Measurements from ENCODE around the gene ERC1.
"Not testable (repeated sequence)": the region's sequence is repeated elsewhere in the genome, so short reads cannot be mapped to it uniquely, and the experiment has no call there.

The ERC1 gene

GRCh38 chr12:1324910-1325309 lies 333.9 kb downstream of the ERC1 start:
- no peak for DNase-seq (ENCODE audit: low read depth)

DNA sequence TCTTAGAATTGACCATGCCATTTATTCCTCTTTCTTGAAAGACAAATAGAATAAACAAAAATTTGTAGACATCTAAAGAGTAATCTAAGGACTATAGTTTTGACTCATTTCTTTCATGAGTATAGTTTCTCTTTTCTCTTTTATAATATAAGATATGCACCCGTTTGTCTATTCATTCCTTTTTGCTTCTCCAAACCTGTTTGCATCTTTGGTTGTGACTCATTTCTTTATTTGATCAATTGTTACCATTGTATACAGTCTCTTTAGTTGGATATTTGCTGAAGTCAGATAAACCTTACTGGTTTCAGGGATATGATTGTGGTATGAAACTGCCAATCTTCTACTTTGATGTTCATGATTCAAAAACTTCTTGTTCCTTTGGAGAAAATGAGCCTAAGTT lies 334.6 kb downstream of the ERC1 start:
- DNase-seq (ENCODE audit: low read depth), result no peak

GRCh38 chr12:1326258-1326657 lies 335.2 kb downstream of the ERC1 start:
- no peak for DNase-seq (ENCODE audit: low read depth)

DNA sequence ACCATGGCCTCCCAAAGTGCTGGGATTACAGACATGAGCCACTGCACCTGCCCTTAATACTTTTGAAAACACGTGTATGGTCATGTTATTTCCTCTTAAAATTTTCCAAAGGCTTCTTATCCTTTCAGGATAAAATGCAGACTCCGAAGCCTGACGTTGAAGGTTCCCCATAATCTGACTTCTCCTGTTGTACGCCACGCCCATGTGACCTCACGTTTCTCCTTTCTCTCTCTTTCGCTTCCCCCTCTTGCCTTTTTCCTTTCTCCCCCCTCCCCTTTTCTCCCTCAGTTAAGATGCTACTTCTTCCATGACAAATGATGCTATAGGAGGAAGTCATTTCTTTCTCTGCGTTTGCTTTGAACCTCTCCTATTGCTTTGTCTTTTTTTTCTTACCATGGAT lies 337.4 kb downstream of the ERC1 start:
- no peak for DNase-seq (ENCODE audit: low read depth)

DNA sequence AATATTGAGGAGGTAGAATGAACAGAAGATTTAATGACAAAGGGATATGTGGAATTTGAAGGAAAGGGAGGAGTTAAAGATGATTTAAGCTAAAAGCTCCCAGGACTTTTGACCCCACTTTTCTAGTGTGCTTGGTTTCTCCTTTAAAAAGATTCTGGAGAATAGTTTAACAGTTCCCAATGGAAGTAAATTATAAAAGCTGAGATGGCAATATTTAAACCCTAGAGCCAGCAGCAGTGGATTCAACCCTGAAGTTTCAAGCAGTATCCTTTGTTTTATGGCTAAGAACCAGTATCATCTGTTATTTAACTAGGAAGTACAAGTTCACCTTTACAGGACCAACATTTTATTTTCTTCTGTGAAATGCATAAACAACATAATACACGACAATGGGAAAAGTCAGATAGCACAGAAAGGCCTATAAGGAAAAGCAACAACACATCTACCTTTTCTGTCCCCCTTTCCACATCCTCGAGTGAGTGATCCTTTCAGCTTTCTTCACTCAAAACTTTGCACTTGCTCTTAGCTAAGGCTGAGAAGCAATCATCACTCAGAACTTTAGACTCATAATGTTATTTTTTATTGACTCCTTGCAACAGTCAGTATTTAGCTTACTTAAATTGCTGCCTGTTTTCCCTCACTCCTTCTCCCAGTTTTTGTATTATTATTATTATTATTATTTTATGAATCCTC lies 338.9 kb downstream of the ERC1 start:
- no peak for DNase-seq (ENCODE audit: low read depth)

DNA sequence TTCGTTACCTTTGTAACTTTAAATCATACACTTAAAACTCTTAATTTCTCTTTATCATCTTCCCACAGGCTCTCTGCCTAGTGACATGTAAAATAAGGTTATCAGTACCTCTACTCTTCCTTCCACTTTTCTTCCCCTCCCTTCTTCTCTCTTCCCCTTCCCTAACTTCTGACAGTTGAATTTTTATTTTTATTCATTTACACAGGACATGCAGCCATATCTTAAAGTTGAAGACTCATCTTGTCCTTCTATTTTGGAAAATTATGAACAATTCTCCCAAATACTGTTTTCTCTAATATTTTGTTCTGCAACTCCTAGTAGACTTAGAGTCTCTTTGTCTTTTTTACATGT lies 339.4 kb downstream of the ERC1 start:
- DNase-seq (ENCODE audit: low read depth), result no peak

- no peak for DNase-seq (ENCODE audit: low read depth)
Observed at GRCh38 chr12:1332327-1332726, 341.3 kb downstream of the ERC1 start.

- no peak for DNase-seq (ENCODE audit: low read depth)
Observed at GRCh38 chr12:1338483-1339177, 347.6 kb downstream of the ERC1 start.

- not testable (repeated sequence) for DNase-seq (ENCODE audit: low read depth)
Observed at GRCh38 chr12:1339178-1339541, 348.1 kb downstream of the ERC1 start.

DNA sequence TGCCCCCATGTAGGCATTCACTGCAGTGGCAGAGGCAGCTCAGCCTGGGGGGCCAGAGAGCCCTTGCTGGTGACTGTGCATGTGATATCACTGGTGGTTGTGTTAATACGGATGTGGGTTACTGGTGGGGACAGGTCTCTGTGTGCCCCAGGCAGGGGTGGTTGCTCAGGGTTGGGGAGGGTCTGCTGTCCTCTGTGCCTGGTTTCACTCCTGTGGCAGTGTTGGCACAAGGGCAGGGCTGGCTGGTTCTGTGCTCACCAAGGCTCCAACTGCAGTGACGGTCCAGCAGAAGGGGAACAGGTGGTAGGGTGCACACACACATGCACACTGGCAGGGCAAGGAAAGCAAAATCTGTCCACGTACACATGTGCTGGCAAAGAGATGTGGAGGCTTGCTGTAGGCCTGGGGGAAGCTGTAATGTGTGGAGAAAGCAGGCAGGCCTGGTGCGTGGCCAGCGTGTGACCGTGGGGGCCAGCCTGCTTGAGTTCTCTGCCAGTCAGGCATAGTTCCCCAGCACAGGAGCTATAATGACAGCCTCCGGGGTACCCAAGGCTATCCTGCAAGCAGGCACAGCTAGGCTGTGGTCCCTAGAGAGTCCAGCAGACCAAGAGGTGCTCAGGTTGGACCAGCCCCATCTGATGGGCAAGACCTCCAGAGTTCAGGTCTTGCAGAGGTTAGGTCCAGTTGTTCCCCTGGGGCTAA lies 348.7 kb downstream of the ERC1 start:
- DNase-seq (ENCODE audit: low read depth), result no peak

- not testable (repeated sequence) for DNase-seq (ENCODE audit: low read depth)
Observed at GRCh38 chr12:1341270-1341669, 350.2 kb downstream of the ERC1 start.

GRCh38 chr12:1343422-1343821 lies 352.4 kb downstream of the ERC1 start:
- no peak for DNase-seq (ENCODE audit: low read depth)

- DNase-seq (ENCODE audit: low read depth), result no peak
Observed at GRCh38 chr12:1344245-1344644, 353.2 kb downstream of the ERC1 start.

GRCh38 chr12:1346126-1346525 lies 355.1 kb downstream of the ERC1 start:
- no peak for DNase-seq (ENCODE audit: low read depth)

GRCh38 chr12:1347294-1347693 lies 356.3 kb downstream of the ERC1 start:
- no peak for DNase-seq (ENCODE audit: low read depth)

GRCh38 chr12:1348606-1349005 lies 357.6 kb downstream of the ERC1 start:
- no peak for DNase-seq (ENCODE audit: low read depth)

DNA sequence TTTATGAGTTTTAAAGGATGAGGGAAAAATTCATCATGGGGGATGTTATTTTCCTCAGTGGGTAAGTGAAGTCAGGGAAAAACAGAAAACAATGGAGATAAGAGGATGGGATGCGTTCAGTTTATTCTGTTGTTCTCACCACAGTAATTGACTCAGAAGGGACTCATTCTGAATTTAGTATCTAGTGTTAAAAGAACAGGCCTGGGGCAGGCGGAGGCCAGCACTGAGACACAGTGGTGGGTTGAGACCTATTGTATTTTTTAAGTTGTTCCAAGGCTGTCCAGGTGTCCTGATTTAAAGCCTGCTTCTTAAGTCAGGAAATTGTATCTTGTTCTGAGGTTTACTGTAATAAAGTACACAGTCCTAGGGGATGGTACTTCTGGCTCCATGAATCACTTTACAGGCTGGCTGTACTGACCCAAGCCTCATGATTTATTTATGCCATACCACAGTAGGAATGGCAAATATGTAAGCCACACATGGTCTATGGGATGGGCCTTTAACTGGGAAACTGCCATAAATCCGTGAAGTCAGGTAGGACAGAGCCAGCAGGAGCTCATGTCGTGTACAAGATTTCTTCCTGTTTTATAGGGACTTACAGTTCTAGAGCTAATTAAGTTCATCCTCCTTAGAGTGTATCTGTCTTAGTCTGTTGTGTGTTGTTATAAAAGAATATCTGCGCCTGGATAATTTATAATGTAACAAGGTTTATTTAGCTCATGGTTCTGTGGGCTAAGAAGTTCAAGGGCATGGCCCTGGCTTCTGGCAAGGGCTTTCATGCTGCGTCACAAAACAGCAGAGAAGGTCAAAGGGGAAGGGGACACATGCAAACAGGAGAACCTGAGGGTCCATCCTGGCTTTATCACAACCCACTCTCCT lies 359.3 kb downstream of the ERC1 start:
- no peak for DNase-seq (ENCODE audit: low read depth)

DNA sequence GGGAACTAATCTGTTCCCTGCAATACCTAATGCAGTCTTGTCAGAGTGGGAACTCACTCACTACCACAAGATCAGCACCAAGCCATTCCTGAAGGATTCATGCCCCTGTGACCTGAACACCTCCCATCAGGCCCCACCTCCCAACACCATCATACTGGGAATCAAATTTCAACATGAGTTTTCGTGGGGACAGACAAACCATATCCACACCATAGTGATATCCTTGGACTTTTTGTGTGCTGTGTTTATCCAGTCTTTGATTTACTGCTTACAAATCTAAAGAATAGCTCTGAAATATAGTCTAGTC lies 359.9 kb downstream of the ERC1 start:
- no peak for DNase-seq (ENCODE audit: low read depth)

GRCh38 chr12:1351926-1352325 lies 360.9 kb downstream of the ERC1 start:
- no peak for DNase-seq (ENCODE audit: low read depth)

DNA sequence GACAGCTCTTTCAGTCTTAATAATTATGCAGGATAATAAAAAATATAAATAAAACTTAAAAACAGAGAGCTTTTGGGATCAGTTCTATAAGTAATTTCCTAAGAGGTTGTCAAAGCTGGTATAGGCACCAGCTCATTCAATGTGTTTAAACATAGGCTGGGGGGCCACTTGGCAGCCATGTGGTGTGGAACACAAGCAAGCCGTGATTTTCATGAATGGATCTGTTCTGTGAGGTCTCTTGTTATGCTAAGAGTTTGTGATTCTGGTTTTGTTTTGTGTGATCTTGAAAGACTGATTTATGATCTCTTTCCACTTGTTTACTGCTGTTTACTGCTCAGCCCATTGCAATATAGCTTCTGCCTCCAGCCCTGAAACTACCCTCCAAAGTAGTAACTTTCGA lies 362.4 kb downstream of the ERC1 start:
- DNase-seq (ENCODE audit: low read depth), result no peak

DNA sequence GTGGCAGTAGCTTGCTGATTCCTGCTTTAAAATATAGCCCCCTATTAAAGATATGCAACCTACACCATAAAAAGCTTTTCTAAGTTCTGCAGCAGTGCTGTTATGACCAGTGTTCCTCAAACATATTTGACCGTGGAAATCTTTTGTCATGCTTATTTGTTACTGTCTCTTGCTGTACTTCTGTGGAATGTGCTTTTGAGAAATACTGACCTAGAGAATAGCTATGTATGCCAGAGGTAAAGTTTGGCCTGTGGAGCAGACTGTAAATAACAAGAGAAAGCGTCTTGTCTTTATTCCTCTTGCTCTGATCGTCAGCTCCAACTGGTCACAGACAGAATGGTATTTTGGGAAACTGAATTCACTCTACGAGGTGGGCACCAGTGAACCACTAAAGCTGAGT lies 364.4 kb downstream of the ERC1 start:
- no peak for DNase-seq (ENCODE audit: low read depth)

- DNase-seq (ENCODE audit: low read depth), result not testable (repeated sequence)
Observed at GRCh38 chr12:1355871-1356270, 364.8 kb downstream of the ERC1 start.

- no peak for DNase-seq (ENCODE audit: low read depth)
Observed at GRCh38 chr12:1356285-1356684, 365.3 kb downstream of the ERC1 start.

All from stimulated activated CD8-positive, alpha-beta memory T cell treated with anti-CD3 and anti-CD28 coated beads, Interleukin-12 subunit alpha, Interleukin-12 subunit beta, amount 100 ng/mL, for 1 hour (primary cell).